Heart left ventricle (tissue), 16 donors: Measurements from ENCODE around the gene KRT86. TPM values are rescaled to one million over a fixed set of nuclear protein-coding genes. Genes with fewer than 3 reads are reported as not detected.
A peak's percentile ranks its signal among the peaks of the same experiment; 100 is the strongest.
"Not testable (repeated sequence)": the region's sequence is repeated elsewhere in the genome, so short reads cannot be mapped to it uniquely, and the experiment has no call there.

Source experiments
- ATAC-seq, 4 donors: fragments of 200-7000 bp; cut with Tn5 transposase; one replicate each; pipeline ENCODE4 v1.9.1; 2020 to 2022; ENCODE audit warnings: moderate library complexity in 4 of 4, mild to moderate bottlenecking in 3 of 4, moderate number of reproducible peaks in 1 of 4
- DNase-seq, 5 donors: peaks; one replicate each; pipeline ENCODE4 v3.0.0-alpha.2; 2020
- H3K27ac ChIP-seq, 12 donors: fragments of 200-600 bp; sonication (generic) in 4 of 12; one replicate each; pipeline versions ENCODE4 v1.5.0 to v1.8.0; 2016 to 2022; ENCODE audit warnings: mild to moderate bottlenecking in 2 of 12
- H3K27me3 ChIP-seq, 9 donors: fragments of 200-600 bp; sonication (generic) in 2 of 9; one replicate each; pipeline versions ENCODE4 v1.5.1 to v1.8.0; 2016 to 2022; ENCODE audit warnings: mild to moderate bottlenecking in 3 of 9
- H3K36me3 ChIP-seq, 9 donors: fragments of 200-600 bp; sonication (generic) in 2 of 9; one replicate each; pipeline versions ENCODE4 v1.5.0 to v1.8.0; 2018 to 2022; ENCODE audit warnings: mild to moderate bottlenecking in 2 of 9
- H3K4me1 ChIP-seq, 12 donors: fragments of 200-600 bp; sonication (generic) in 4 of 12; one replicate each; pipeline versions ENCODE4 v1.5.0 to v1.8.0; 2016 to 2022; ENCODE audit warnings: mild to moderate bottlenecking in 3 of 12
- H3K4me3 ChIP-seq, 12 donors: fragments of 200-600 bp; sonication (generic) in 4 of 12; one replicate each; pipeline versions ENCODE4 v1.5.0 to v1.8.0; 2017 to 2022; ENCODE audit warnings: mild to moderate bottlenecking in 9 of 12, moderate library complexity in 4 of 12
- H3K9me3 ChIP-seq, 12 donors: fragments of 200-600 bp; sonication (generic) in 4 of 12; one replicate each; pipeline versions ENCODE4 v1.5.0 to v1.8.0; 2016 to 2022; ENCODE audit warnings: mild to moderate bottlenecking in 1 of 12
- CTCF ChIP-seq, 12 donors: fragments of 200-600 bp; sonication (generic) in 4 of 12; IDR thresholded peaks; one replicate each; pipeline versions ENCODE4 v1.5.0 to v1.8.0; 2018 to 2022; ENCODE audit warnings: antibody characterized with exemption in 12 of 12, mild to moderate bottlenecking in 5 of 12
- POLR2A ChIP-seq, 2 donors: fragments of 450-650 bp; IDR thresholded peaks; one replicate each; pipeline ENCODE4 v1.6.1; 2017; ENCODE audit warnings: antibody characterized with exemption in 2 of 2, mild to moderate bottlenecking in 2 of 2, moderate library complexity in 2 of 2
- whole genome bisulfite sequencing, 4 donors: extraction: QIAGEN DNeasy Blood & Tissue Kit in 2 of 4; methylation state at CpG; one replicate each; pipeline versions ENCODE4 v1.1.5 to v1.1.7; 2013 to 2018; 5-methylcytosine and 5-hydroxymethylcytosine counted together
- intact Hi-C, 10 donors: fragments of 100-400 bp; cut with DNase I; formaldehyde crosslinking; loops; one replicate each; pipeline versions ENCODE4 v1.11.1 to v1.14.2; 2022
- polyA plus RNA-seq, 2 donors: library from polyadenylated mRNA; stranded (reverse); fragments of 200-250 nt; gene quantifications; one replicate each; pipeline ENCODE4 v1.2.3, GENCODE V29; 2013
- total RNA-seq, 9 donors: library from RNA; depleted of rRNA in 2 of 9; stranded (reverse); fragments of >200 nt in 2 of 9; fragmentation: NEBNext Ultra II Directional in 3 of 9; extraction: Animal tissue kit (Norgen Biotek cat#: 25700) in 3 of 9; gene quantifications; one replicate each; pipeline versions ENCODE4 v1.1.0 to v1.2.4, GENCODE V29; 2016 to 2023
- donor health status: ischemic (EF 13 %, LVEDD 7.1; RV severe dilation, severe dysfunction).
- donor health status: healthy with polysubstance abuse.
- donor health status: DM: no; HTN: yes; CAD: no.
- donor health status: DM: no; HTN: no; CAD: no.
- donor health status: ischemic (EF 25% LVEDD 6.9; RV normal size, moderate dysfunction).
- donor health status: ischemic (EF 25% LVEDD 5.7; RV mildly dilated, moderate dysfunction).
- donor health status: healthy.
- donor health status: DM: yes; HTN: yes; CAD: no.
- donor health status: ischemic (EF 35%, LVEDD 5.7; RV mildly dilated, moderate dysfunction).
- donor health status: nonischemic (EF 11% LVEDD 7.7; RV severe dilation, severe dysfunction).
- donor health status: DM: yes; HTN: yes; CAD: no.
- donor health status: PGD.
- donor health status: ischemic (EF 29% LVEDD 5.4; RV normal size, mild dysfunction).
- donor health status: nonischemic (EF 23%, LVEDD 6.1; RV moderate dilation, normal function).

KRT86 gene
- total and polyA plus RNA-seq, 11 donors: not detected

- Histone ChIP-seq H3K27ac (no peak overlapping the region), H3K36me3 (no peaks in the 10 kb centered on the region), H3K4me3 (no peak overlapping the region), H3K9me3 (no peaks in the 10 kb centered on the region), H3K27me3 (peaks cover 2 to 59% (median 18%) of the 10 kb centered on the region in 9 donors), H3K4me1 (no peaks in the 10 kb centered on the region)
- DNase-seq (no peak), ATAC-seq (no peak)
- WGBS, 4 donors: 83 to 91% (median 86%) methylated on average over 5 of the region's 5 CpGs
- TF ChIP-seq CTCF (IDR thresholded peaks at IDR 0.05) (no peak), POLR2A (IDR thresholded peaks at IDR 0.05) (no peak)
- intact Hi-C loops: no loop called here
Observed at GRCh38 chr12:52296572-52297215, 22.2 kb downstream of the KRT86 start.

- Histone ChIP-seq H3K4me3 (no peak overlapping the region), H3K27ac (no peak overlapping the region), H3K36me3 (no peaks in the 10 kb centered on the region), H3K4me1 (no peaks in the 10 kb centered on the region), H3K9me3 (no peaks in the 10 kb centered on the region), H3K27me3 (peaks cover 0 to 41% (median 4%) of the 10 kb centered on the region in 9 donors)
- intact Hi-C loops: no loop called here
- DNase-seq: no peak
- TF ChIP-seq POLR2A (IDR thresholded peaks at IDR 0.05) (no peak), CTCF (IDR thresholded peaks at IDR 0.05) (no peak)
- WGBS, 4 donors: 63 to 74% (median 71%) methylated on average over 4 of the region's 4 CpGs
- no peak for ATAC-seq
Observed at GRCh38 chr12:52298677-52299190, 24.3 kb downstream of the KRT86 start.

GRCh38 chr12:52300796-52301691 is 26.6 kb downstream of the KRT86 start:
- TF ChIP-seq POLR2A (IDR thresholded peaks at IDR 0.05): no peak
- no peak for TF ChIP-seq CTCF (IDR thresholded peaks at IDR 0.05)
- H3K4me3 ChIP-seq: no peak overlapping the region
- no peaks in the 10 kb centered on the region for H3K4me1 ChIP-seq
- ATAC-seq (no peak), DNase-seq (no peak)
- peaks cover 0 to 37% (median 4%) of the 10 kb centered on the region in 9 donors for H3K27me3 ChIP-seq
- no peak overlapping the region for H3K27ac ChIP-seq
- intact Hi-C loops: no loop called here
- 40 to 48% (median 44%) methylated on average over 14 of the region's 14 CpGs for WGBS, 4 donors
- no peaks in the 10 kb centered on the region for H3K9me3 ChIP-seq
- H3K36me3 ChIP-seq: no peaks in the 10 kb centered on the region

DNA sequence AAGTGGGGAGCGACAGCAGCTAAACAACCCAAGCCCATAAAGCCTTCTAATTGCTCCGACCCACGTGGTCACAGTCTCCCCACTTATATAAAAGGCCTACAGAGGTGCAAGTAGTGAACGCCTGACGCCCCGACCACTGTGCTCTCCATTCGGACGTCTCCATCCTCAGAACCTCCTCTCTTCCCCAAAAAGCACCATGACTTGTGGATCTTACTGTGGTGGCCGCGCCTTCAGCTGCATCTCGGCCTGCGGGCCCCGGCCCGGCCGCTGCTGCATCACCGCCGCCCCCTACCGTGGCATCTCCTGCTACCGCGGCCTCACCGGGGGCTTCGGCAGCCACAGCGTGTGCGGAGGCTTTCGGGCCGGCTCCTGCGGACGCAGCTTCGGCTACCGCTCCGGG is 27.3 kb downstream of the KRT86 start:
- H3K9me3 ChIP-seq, H3K4me3 ChIP-seq, H3K36me3 ChIP-seq, H3K27ac ChIP-seq, H3K4me1 ChIP-seq, intact Hi-C loops, ATAC-seq, DNase-seq: not testable (repeated sequence)
- WGBS, 4 donors: 77 to 89% (median 81%) methylated on average over 13 to 24 of the region's 31 CpGs
- peaks cover 0 to 39% (median 4%) of the 10 kb centered on the region in 9 donors for H3K27me3 ChIP-seq

- peaks cover 0 to 41% (median 5%) of the 10 kb centered on the region in 9 donors for H3K27me3 ChIP-seq
- DNase-seq, H3K9me3 ChIP-seq, intact Hi-C loops, H3K27ac ChIP-seq, H3K4me3 ChIP-seq, H3K36me3 ChIP-seq, H3K4me1 ChIP-seq: not testable (repeated sequence)
- no CpG with 5 or more reads among the region's 5 CpGs for WGBS, 4 donors
- peak in 1 of 4 donors; percentile 24 for ATAC-seq
Observed at GRCh38 chr12:52302242-52302914, 27.9 kb downstream of the KRT86 start.

- H3K27ac ChIP-seq, ATAC-seq, H3K9me3 ChIP-seq, intact Hi-C loops, H3K4me3 ChIP-seq, H3K36me3 ChIP-seq, DNase-seq: not testable (repeated sequence)
- WGBS, 4 donors: 69 to 79% (median 76%) methylated on average over 15 of the region's 15 CpGs
- Histone ChIP-seq H3K4me1 (peaks cover 0 to 15% (median 0%) of the 10 kb centered on the region in 12 donors), H3K27me3 (peaks cover 0 to 49% (median 11%) of the 10 kb centered on the region in 9 donors)
Observed at GRCh38 chr12:52304941-52305411, 30.5 kb downstream of the KRT86 start.
